CD4-positive, alpha-beta T cell treated with Interleukin-15 for 4 hours (primary cell): Measurements from ENCODE around the gene CALCB.

Source experiments
- DNase-seq: peaks from one replicate; pipeline ENCODE4 v3.0.0-alpha.2; 2020; ENCODE audit warnings: low spot score

The CALCB gene

DNA sequence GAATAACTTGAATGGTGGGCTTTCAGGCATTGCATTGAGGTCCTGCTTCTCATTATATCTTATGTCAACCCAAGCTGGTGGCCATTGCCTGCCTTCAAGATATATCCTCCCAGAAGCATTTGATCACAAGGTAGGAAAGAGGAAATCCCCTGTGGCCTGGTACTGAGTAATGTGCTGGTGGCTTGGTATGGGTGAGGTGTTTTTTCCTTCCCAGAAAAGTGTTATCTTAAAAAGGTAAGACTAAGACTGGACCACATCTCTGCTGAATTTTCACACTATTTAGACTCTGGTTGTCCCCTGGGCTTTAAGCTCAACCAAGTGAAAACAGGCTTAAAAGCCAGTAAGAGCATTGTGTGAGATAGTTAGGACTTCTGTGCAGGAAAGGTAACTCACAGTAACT lies 45.0 kb downstream of the CALCB start:
- DNase-seq, result no peak

GRCh38 chr11:15119352-15119751 lies 46.0 kb downstream of the CALCB start:
- DNase-seq, result no peak

DNA sequence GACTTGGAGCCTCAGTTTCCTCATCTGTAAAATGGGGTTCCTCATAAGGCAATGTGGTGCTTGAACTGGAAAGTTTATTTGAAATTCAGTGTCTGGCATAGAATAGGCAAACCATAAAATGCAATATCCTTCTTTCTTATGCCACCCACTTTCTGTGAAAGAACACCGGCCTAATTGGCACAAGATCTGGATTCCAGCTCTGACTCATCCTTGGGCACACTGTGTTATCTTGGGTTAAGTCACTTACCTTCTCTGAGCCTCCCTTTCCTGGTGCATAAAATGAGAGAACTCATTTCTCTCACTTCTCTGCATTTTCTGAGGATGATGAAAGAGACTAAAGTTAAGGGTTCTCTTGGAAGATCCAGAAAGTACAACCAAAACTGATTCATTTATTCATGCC lies 46.4 kb downstream of the CALCB start:
- DNase-seq, result no peak

GRCh38 chr11:15123849-15124248 lies 50.5 kb downstream of the CALCB start:
- no peak for DNase-seq

DNA sequence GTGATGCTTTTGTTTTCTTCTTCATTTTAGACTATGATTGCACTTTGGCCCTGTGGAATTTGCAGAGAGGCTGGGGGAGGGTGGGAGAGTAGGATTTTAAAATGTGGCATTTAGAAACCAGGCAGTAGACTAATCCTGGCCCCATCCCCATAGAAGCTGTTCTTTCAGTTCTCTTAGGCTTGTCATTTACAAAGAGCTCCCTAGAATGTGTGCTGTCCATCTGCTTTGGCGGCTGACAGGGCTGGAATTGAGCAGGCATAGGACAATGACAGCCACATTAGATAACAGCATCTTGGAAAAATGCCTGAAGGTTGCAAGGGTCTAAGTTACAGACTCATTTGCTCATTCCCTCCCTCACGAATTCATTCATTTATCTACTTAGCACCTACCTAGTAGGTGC lies 51.1 kb downstream of the CALCB start:
- DNase-seq, result no peak

- DNase-seq, result no peak
These were observed 53.9 kb downstream of the CALCB start for GRCh38 chr11:15127341-15127740.
